HG02852 (cell line): ENCODE results near the gene RPL10.

Experiments used
- ATAC-seq: cut with Tn5 transposase; IDR thresholded peaks from one replicate; pipeline ENCODE4 v1.9.1; 2021; ENCODE audit warnings: mild to moderate bottlenecking, moderate library complexity; ENCODE audit not compliant: unreplicated experiment

RPL10 gene

DNA sequence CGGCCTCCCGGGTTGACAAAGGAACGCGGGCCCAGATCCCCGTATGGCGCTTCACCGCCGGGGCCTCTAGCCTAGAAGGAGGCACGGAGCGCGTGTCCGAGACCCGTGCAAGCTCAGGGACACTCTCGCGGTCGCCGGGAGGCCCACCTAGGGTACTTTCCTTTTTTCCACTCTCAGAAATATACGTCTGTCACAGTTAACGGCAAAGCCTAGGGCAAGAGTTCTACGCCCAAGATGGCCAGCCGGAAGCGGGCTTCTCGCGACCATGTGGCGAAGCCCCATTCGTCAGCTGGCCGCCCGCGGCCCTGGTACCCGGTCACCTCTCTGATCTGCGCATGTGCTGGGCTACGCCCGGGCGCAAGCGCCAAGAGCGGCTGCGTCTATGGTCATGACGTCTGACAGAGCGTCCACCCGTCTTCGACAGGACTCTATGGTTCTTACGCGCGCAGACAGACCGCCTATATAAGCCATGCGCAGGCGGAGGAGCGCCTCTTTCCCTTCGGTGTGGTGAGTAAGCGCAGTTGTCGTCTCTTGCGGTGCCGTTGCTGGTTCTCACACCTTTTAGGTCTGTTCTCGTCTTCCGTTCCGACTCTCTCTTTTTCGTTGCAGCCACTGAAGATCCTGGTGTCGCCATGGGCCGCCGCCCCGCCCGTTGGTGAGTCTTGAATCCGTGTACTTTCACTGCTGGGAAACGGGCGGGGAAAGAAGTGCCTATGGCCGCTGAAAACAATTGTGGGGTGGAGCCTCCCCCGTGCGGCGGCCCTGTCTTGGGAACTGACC is at the start of gene RPL10:
TSS of gene RPL10 (plus strand) at position 490 of the 780 bp plus-strand sequence. CDS start at position 633, 143 bp downstream.
- ATAC-seq, result peak; percentile 64

DNA sequence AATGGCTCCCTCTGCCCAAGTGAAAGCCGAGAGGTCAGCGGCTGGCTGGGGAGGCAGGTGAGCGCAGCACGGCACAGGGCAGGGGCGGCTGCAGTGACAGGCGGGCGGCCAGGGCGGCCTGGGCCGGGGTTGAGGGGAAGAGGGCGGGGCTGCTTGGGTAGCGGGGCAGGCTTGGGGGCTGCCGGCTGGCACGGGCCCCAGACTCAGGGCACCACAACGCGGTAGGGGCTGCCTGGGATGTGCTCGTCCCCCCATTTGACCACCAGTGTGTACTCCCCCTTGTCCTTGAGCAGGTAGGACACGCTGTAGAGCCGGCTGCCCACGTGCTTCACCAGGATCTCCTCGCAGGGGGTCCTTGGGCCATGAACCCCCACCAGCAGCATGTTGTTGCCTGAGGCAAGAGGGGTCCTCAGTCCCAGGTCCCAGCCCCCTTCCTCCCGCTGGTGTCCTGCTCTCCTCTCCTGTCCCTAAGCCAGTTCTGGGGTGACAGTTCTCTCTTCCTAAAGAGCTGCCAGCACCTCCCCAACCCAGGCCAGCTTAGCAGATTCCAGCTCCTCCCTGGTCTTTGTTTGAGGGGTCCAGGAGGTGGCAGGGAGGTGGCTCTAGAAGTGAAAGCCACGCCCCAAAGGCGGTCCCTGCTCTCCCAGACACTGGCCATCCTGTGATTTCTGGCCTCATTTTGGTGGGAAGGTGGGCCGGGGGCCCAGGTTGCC is 49.4 kb upstream of the RPL10 start:
- no peak for ATAC-seq

DNA sequence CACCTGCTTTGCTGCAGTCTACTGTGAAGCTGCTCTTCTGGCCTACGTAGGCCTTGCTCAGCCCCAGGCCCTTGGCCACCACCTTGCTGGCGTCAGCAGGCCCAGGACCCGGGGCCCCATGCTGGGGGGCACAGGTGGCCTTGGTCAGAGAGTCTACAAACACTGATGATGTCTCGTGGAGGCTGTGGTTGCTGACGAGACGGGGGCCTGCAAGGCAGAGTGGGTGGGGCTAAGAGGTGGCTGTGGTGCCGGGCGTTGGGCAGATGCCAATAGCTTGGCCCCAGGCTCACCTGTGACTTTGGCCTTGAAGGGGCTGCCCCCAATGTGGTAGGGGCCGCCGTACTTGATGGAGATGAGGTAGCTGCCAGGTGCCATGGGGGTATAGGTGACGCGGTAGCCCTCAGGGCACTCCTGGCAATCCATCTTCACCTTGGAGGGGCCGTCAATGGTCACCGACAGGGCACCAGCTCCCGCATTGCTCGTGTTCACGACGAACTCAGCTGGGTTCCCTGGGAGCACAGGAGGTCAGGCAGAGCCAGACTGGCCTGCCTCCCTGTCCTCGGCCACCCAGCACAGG is 48.7 kb upstream of the RPL10 start:
- ATAC-seq, result no peak

DNA sequence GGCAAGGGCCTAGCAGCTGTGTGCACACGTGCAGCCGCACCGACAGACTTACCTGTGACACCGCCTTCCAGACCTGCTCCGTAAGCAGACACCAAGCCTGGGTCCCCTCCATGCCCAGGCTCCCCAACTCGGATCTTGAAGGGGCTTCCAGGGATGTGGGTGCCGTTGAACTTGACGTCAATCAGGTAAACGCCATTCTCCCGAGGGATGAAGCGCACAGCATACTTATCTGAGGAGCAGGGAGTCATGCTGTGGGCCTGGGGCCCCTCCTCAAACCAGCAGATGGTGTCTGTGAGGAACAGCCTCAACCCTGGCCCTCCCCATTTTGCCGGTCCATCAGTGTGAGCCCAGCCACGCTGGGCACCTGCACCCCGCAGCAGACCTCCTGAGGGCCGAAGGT is 48.2 kb upstream of the RPL10 start:
- ATAC-seq, result no peak

DNA sequence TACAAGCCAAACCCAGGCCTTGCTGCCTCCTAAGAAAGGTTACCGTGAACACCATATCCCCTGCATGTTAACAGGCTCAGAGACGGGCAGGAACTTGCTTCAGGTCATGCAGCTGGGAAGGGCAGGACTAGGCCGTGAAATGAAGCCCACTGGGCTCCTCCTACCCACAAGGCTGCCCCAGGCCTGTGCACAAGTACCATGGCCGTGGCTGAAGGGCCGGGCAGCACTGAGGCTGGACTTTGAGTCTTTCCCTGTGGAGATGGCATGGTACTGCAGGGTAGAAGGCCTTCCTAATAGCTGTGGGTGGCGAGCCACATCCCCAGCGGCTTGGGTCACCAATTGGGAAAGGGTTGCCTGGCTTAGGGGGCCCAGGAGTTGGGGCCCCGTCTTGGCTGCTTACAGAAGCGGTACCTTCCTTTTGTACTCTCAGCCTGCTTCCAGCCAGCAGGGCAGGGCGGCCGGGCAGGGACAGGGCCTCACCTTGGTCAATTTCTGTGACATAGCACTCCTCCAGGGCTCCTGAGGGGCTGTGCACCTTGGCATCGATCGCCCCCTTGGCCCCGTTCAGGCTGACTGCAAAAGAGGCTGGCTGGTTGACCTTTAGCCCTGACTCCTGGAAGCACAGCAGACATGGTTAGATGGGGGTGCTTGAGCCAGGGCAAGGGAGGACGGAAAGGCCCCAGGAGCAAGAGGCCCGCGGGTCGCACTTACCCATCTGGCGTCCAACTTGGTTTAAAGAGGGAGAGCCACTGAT is 47.6 kb upstream of the RPL10 start:
- no peak for ATAC-seq

DNA sequence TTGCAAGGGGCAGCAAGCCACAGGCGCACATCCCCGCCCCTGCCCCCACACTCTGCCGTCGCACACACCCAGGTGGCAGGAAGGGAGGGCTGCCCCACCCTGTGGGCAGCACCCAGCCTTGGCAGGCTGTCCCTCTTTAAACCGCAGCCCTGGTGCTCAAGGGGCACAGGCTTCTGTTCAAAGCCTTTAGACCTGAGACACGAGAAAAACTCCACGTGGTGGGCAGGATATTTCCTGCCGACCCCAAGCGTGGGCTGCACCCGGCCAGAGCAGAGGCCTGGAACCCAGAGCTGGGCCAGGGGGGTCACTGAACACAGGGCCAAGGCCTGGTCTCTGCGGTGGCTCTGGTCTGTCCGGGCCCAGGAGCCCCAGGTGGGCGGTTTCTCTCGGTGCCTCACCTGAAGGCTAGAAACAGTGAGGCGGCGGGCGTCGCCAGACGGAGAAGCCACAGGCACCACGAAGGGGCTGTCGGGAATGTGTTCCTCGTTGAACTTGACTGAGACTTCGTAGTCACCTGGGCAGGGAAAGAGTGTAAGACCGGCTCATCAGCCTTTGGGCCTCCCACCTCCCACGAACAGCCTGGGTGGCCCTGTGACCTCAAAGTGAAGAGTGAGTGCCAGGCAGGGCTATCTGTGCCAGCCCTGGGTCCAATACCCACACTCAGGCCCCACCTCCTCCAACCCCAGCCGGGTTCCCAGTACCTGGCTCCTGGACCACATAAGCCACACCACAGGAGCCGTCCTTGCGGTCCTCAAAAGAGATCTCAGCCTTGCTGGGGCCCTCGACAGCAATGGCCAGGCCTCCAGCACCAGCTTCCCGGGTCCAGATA is 46.8 kb upstream of the RPL10 start:
- ATAC-seq, result no peak

DNA sequence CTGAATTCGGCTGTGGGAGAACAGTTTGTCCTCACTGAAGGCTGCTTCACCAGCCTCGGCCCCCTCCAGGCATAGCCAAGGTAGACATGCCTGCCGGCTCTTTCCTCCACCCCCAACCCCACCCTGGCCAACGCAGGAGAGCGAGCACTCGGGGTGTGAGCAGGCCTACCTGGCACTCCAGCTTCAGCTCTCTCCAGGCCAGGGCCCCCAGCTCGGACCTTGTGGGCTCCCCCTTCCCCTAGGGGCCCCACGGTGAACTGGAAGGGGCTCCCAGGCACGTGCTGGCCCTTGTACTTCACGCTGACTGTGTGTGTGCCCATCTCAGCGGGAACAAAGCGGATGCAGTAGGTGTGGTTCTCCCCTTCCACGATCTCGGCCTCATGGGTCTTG is 46.2 kb upstream of the RPL10 start:
- ATAC-seq, result no peak

DNA sequence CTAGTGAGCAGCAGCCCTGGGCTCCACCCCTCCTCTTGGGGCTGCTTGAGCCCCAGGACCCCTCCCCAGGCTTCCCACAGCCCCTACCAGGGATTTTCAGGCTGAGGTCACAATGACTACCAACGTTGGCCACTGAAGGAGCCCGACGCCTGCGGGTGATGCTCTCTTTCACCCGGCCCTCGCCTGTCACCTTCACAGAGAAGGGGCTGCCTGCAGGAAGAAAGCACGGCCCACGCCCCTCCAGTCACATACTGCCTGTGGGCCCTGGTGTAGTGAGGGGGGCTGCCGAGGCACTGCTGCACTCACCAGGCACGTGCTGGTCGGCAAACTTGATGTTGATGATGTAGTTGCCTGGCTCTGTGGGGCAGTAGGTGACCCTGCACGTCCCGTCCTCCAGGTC is 45.7 kb upstream of the RPL10 start:
- ATAC-seq, result no peak

DNA sequence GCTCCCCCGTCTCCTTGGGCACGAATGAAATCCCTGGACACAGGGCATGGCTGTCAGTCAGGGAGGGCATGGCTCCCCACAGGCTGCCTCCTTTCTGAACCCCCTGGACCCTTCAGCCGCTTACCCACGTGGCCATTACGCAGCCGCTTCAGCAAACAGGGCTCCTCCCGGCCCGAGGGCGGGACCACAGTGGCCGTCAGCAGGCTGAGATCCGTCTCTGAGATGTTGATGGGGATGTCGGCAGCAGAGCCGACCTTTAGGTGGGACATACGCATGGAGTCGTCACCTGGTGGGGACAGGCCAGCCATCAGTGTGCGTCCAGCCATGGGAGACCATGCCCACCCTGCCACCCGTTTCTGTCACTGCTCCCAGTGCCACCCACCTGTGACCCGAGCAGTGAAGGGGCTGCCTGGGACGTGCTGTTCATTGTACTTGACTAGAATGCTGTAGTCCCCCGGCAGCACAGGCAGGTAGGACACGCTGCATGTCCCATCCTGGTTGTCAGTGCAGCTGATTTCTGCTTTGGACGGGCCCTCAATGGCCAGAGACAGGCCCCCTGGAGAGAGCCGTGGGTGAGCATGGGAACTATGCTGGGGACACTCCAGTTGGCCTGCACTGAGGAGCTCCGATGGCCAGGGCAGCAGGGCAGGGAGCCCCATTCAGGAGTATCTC is 44.9 kb upstream of the RPL10 start:
- ATAC-seq, result no peak

DNA sequence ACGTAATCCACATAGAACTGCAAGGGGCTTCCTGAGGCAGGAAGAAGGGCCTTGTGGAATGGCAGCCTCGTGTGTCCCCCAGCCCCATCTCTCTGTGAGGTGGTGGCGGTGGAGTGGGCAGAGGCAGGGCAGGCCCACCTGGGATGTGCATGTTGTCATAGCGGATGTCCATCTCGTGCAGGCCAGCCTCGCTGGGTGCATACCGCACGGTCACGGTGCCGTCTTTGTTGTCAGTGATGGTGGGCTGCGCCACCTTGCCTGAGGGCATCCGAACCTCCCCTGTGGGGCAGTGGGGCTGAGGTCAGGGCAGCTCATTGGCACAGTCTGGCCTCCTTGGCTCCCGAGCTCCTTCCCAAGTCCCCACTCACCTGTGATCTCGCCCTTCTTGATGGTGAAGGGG is 44.2 kb upstream of the RPL10 start:
- ATAC-seq, result no peak

DNA sequence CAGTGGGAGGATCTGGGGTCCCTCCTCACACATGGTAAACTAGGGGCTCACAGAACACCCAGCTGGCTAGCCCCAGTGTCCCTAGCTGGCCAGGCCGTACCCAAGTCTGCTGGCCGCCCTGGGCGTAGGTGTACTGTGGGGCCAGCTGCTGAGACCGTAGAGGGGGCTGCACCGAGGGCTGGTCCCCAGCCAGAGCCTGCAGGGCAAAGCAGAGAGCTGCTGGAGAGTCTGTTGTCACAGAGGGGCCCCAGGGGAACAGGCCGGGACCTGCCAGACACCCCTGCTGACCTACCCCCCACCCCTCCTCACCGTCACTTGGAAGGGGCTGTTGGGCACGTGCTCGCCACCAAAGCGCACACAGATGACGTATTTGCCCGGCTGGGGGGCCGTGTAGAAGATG is 43.7 kb upstream of the RPL10 start:
- no peak for ATAC-seq

DNA sequence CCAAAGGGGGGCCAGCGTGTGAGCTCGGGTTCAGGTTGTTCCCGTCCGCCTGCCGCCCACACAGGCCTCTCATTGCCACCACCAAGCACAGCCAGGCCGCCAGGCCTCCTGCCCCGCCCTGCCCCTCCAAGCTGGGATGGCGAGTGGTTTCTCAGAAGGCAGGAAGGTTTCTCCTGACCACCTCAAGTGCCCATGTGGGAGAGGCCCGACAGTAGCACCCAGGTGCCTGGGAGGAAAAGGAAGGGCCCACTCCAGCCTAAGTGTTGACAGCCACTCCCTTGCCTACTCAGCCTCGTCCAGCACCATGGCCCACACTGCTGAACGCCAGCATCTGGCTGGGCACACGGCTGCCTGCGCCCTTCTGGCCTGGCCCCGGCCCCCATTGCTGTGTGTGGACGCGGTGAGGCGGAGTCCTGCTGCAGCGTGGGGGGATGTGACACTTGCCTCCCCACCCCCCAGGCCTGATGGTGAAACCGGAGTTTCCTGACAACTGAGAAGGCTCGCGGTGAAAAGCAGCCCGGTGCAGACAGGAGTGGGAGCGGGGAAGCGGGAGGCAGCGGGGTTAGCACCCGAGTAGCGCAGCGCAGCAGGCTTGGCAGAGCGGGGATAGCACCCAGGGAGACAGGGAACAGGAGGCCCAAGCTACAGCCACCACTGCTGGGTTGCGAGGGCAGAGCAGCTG is 42.9 kb upstream of the RPL10 start:
- ATAC-seq, result no peak

DNA sequence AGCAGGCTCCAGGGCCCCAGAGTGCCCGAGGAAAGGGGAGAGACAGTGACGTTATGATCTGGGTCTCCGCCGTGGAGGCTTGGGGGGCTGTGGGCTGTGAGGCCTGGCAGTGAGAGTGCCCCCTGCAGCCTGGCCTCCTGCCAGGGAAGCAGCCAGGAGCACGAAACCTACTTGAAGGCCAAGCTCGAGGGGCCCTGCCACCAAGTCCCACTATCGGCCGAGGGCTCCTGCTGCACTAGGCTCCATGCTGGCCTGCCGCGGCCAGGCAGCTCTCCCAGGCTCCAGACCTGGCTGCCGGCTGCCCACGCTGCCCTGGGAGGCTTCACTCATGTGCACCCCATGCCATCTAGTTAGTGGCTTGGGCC is 42.4 kb upstream of the RPL10 start:
- no peak for ATAC-seq

DNA sequence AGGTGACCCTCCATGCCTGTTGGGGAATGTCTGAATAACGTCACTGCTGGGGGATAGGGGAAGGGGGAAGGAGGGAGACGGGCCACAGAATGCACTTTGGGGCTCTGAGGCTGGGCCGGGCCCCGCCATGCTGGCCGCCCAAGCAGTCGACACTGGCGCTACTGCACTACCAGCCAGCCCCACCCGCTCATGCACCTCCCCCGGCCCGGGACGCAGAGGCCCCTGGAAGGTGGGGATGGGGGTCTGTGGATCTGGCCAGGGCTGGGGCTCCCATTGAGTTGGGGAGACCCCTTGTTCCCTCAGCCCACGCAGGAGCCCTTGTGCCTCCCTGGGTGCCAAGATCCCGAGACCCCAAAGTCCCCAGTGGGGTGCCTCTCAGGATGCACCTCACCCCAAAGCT is 41.6 kb upstream of the RPL10 start:
- no peak for ATAC-seq

DNA sequence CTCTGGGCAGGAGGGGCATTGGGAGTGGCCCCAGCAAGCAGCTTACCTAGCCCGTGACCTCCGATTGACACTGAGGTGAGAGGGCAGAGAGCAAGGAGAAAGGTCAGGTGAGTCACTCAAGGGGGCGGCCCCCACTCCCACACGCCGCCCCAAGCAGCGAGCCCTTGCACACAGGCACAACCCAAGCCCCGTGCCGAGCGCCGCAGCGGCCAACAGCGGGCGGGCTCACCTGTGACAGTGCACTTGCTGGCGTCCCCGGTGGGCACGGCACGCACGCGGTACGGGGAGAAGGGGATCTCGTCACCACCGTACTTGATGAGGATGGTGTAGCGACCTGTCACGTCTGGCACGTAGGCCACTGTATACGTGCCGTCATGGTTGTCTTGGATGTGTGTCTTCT is 41.0 kb upstream of the RPL10 start:
- no peak for ATAC-seq

DNA sequence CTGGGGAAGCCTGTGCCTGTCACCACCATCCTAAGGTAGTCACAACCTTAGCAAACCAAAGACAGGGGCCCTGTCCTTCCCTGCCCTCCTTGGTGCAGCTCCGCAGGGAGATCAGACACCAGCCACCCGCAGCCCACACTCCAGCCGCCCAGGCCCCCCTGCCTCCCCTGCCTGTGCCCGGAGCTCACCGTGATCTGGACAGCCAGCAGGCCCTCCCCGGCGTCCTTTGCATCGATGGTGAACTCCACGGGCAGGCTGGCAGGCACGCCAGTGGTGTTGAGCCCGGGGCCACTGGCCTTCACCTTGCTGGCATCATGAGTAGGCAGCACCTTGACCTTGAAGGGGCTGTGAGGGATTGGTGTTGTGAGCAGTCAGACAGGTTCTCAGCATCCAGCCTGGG is 40.2 kb upstream of the RPL10 start:
- no peak for ATAC-seq

DNA sequence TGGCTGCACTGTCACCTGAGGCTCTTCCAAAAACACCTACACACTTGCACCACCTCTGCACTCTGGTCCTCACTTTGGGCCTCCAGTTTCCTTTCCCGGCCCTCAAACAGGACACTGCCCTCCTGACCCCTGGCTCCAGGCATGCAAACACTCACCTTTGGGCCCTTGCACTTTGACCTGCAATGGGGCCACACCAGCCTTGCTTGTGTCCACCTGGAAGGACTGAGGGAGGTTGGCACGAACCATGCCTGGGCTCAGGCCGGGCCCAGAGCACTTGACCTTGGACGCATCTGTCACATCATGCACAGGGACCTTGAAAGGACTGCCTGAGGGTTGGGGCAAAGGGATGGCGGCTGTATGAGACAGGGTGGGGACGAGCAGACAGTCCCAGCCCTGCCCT is 39.3 kb upstream of the RPL10 start:
- no peak for ATAC-seq

DNA sequence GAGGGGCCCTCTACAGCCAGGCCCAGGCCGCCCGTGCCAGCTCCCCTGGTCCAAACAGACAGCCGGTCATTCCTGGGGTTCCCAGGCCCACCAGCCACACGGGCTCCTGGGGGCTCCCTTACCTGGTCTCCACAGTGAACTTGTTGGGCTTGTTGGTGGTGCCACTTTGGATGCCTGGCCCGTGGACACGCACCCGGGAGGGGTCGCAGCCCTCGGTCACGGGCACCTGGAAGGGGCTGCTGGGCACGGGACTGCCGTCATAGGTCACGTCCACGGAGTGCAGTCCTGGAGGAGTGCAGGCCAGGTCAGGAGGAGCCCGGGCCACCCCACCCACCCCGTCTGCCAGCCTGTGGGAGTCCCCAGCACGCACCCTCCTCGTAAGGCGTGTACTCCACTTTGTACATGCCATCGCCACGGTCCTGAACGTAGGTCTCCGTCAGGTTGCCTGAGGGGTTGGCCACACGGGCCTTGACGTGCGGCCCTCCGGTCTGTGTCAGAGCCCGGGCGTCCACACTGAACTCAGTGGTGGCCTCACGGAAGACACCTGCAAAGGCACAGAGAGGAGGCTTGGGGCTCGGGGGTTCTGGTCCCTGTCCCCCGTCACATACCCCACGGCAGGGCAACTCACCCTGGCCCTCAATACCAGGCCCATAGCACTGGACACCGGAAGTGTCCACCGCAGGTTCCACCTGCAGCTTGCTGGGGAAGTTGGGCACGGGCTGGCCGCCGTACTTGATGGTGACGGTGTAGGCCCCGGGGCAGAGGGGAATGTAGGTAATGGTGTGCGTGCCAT is 38.6 kb upstream of the RPL10 start:
- ATAC-seq, result no peak
